Measurements from ENCODE around the gene EPHB1. TPM values are rescaled to one million over a fixed set of nuclear protein-coding genes. Genes with fewer than 3 reads are reported as not detected.

Gene EPHB1
- total RNA-seq, 1 experiment from 2014 or later, result 0.86 TPM

- POLR2A ChIA-PET, result no interaction called here
- DNase-seq (ENCODE audit: low read depth, low spot score), result no peak
- no peak for ATAC-seq
- H3K4me2 ChIP-seq (ENCODE audit: low read length), result no peak overlapping the region
- intact Hi-C loops (cut with micrococcal nuclease), result no loop called here
- H3K4me3 ChIP-seq (replicated peaks in 1 of 2; ENCODE audit: low read depth in 1 of 2, low read length in 2 of 2), result no peak overlapping the region
- no peaks in the 10 kb centered on the region for H3K9me2 ChIP-seq (ENCODE audit: insufficient read depth)
- no peak overlapping the region for H2AFZ ChIP-seq (ENCODE audit: low read depth, low read length, poor library complexity, severe bottlenecking)
- BruUV-seq (replicated peaks), result no TSS peak
- H3K9me3 ChIP-seq (ENCODE audit: control insufficient read depth in 1 of 2, insufficient read depth in 1 of 2, low read depth in 1 of 2, low read length in 2 of 2), result no peaks in the 10 kb centered on the region
- RAD21 ChIA-PET (ENCODE audit: low non-redundant PET in 1 of 2, low total read pairs in 2 of 2, uncharacterized antibody in 2 of 2, unreplicated experiment in 2 of 2), result no interaction called here
- H3K36me3 ChIP-seq (ENCODE audit: control insufficient read depth in 1 of 2, insufficient read depth in 2 of 2, low read length in 2 of 2), result no peaks in the 10 kb centered on the region
- H3K4me1 ChIP-seq (ENCODE audit: control insufficient read depth in 1 of 2, insufficient read depth in 2 of 2, low read length in 2 of 2), result peaks cover 0 to 10% of the 10 kb centered on the region in 2 experiments; a peak in 1 of 4 replicates
- CTCF ChIA-PET, result no interaction called here
- H3K79me2 ChIP-seq (ENCODE audit: insufficient read depth, low read length), result no peaks in the 10 kb centered on the region
- no peak overlapping the region for H3K9ac ChIP-seq (ENCODE audit: low read length)
- H3K27ac ChIP-seq (ENCODE audit: low read depth, low read length), result no peak overlapping the region
- TF ChIP-seq ZBTB33 (IDR thresholded peaks at IDR 0.05; ENCODE audit: extremely low read depth, insufficient replicate concordance, low read length), result no peak
- no peak for TF ChIP-seq REST (IDR thresholded peaks at IDR 0.05; ENCODE audit: low read depth)
- TF ChIP-seq POLR2AphosphoS5 (IDR thresholded peaks at IDR 0.05; ENCODE audit: low read depth, low read length), result no peak
- TF ChIP-seq EZH2 (IDR thresholded peaks at IDR 0.05), result no peak
- TF ChIP-seq EZH2phosphoT487 (IDR thresholded peaks at IDR 0.05; ENCODE audit: borderline replicate concordance), result no peak
- TF ChIP-seq EGR1 (IDR thresholded peaks at IDR 0.05; ENCODE audit: low read depth), result no peak
- no peak for TF ChIP-seq SP1 (IDR thresholded peaks at IDR 0.05; ENCODE audit: low read depth)
- TF ChIP-seq CEBPB (IDR thresholded peaks at IDR 0.05; ENCODE audit: low read depth), result no peak
- TF ChIP-seq CTCF (IDR thresholded peaks at IDR 0.05 in 2 of 3, conservative IDR thresholded peaks at IDR 0.05 in 1 of 3; ENCODE audit: borderline replicate concordance in 1 of 3, insufficient read depth in 1 of 3, low read depth in 2 of 3, low read length in 2 of 3), result no peak
- TF ChIP-seq RAD21 (IDR thresholded peaks at IDR 0.05; ENCODE audit: low read depth), result no peak
- TF ChIP-seq FOSL1 (IDR thresholded peaks at IDR 0.05; ENCODE audit: low read depth), result no peak
- TF ChIP-seq MAX (IDR thresholded peaks at IDR 0.05), result no peak
- no peak for TF ChIP-seq TCF7L2 (IDR thresholded peaks at IDR 0.05; ENCODE audit: borderline replicate concordance, extremely low read depth, insufficient read depth, insufficient read length)
- no peak for TF ChIP-seq ATF3 (IDR thresholded peaks at IDR 0.05)
- no peak for TF ChIP-seq POLR2A (IDR thresholded peaks at IDR 0.05; ENCODE audit: borderline replicate concordance, extremely low read depth, insufficient read depth, insufficient read length)
- no peak for TF ChIP-seq CBX3 (IDR thresholded peaks at IDR 0.05; ENCODE audit: low read depth)
- H4K20me1 ChIP-seq (ENCODE audit: insufficient read depth), result no peaks in the 10 kb centered on the region
- H3K27me3 ChIP-seq (ENCODE audit: insufficient read depth, low read length), result no peaks in the 10 kb centered on the region
These were observed 273.0 kb downstream of the EPHB1 start for GRCh38 chr3:135068011-135068410.

Measured in HCT116 (cell line).